HG03108 (cell line): Measurements from ENCODE around the gene BEX4.
A peak's percentile ranks its signal among the peaks of the same experiment; 100 is the strongest.
"Not testable (repeated sequence)": the region's sequence is repeated elsewhere in the genome, so short reads cannot be mapped to it uniquely, and the experiment has no call there.

Source experiments
- ATAC-seq: cut with Tn5 transposase; IDR thresholded peaks from one replicate; pipeline ENCODE4 v1.9.1; 2021; ENCODE audit warnings: moderate library complexity; ENCODE audit not compliant: unreplicated experiment

BEX4 gene

GRCh38 chrX:103235608-103236007, 20.7 kb downstream of the BEX4 start:
- ATAC-seq, result not testable (repeated sequence)

GRCh38 chrX:103236296-103236695, 21.4 kb downstream of the BEX4 start:
- no peak for ATAC-seq

DNA sequence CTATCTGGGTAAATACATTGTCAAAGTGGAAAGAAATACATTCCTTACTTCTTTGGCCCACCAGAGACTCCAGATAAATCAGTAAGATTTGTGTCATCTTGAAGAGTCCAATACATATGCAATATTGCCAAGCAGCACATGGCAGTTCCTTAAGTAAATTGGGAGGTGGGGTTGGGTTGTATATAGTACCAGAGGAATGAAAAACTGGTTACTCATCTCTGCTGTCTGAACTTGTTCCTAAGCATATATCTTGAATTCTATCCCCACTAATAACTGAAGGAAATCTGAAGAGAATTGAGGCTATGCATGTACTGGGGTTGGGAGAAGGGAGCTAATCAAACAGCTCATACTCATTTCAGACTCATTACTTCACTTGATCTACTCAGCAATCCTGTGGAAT, 25.2 kb downstream of the BEX4 start:
- no peak for ATAC-seq

DNA sequence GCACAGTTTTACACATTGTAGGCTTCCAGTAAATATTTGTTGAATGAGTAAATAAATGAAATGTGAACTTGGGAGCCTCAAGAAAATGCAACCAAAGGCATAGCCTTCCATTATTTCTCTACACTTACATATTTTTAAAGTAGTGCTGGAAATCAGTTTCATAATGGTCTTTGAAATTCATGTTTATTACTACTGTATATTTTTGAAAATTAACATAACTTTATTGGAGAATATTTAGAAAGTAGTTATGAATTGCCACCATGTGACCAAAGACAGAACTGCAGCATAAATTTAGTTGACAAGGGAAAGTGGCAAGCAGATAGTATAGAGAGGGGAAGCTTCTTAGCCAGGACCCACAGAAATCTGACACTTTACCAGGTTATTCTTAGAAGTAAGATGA, 33.6 kb downstream of the BEX4 start:
- no peak for ATAC-seq

DNA sequence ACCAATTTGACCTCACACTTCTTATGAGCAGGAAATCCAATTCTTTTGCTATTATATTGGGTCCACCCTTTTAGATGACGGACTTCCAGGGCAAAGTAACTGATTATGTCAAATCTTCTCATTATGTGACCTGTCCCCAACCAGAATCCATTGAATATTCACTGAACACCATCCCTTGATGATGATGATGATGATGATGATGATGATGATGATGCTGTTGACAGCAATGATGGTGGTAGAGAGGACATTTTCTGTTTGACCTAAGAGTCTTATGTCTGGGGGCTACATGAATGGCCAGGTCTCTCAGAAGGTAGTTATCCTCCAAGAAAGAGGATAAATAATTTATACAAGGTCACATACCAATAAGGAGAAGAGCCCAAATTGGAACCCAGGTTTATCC, 34.9 kb downstream of the BEX4 start:
- no peak for ATAC-seq

DNA sequence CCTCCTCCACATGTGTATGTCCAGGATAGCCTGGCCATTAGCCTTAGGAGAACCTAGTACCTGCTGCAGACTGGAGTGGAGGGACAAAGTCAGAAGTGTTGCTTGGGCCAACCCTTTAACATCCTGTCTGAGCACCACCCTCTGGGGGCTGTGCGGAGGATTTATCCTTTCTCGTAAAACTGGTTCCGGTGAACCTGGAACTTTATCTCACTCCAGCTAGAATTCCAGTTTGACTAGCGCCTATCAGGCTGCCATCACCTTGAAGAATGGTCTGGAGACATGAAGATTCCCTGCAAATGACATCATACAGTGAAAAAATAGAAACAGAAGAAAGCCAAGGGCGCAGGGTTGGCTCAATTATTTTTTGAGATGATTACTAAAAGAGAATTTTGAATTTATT, 36.1 kb downstream of the BEX4 start:
- no peak for ATAC-seq

- ATAC-seq, result no peak
Observed at GRCh38 chrX:103253608-103254007, 38.7 kb downstream of the BEX4 start.

DNA sequence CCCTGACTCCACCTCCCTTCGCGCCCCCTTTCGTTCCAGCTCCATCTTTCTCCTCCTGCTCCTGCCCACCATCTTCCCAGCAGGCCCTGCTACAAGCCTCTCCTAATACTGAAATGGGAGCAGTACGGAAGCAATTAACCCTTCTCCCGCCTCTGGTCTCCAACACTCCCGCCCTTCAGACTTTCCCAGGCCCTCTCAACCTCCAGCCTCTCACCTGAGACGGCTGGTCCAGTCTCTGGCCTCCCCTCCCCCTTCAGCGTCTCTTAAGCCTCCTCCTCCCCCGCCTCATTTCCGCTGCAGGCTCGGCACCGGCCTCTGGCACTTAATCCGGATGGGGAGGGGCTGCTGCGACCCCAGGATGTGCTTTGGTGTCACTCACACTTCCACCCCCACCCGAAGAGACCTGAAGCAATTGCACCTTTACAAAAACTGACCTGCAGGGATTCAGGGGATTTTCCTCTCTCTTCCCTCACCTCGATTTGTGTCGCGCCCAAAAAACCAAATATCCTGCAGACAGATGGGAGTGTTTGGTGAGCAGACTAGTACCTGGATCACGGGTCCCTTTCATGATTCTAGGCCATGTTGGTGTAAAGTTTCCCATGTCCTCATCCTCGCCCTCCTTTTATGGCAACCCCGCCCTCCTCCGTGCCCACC, 39.4 kb downstream of the BEX4 start:
- ATAC-seq, result peak; percentile 75

GRCh38 chrX:103254921-103255493, 40.1 kb downstream of the BEX4 start, which contains the start of gene TCEAL8:
TCEAL8 (minus strand) TSS chrX:103255155; CDS start chrX:103253979, 1,176 bp downstream.
- peak; percentile 84 for ATAC-seq

DNA sequence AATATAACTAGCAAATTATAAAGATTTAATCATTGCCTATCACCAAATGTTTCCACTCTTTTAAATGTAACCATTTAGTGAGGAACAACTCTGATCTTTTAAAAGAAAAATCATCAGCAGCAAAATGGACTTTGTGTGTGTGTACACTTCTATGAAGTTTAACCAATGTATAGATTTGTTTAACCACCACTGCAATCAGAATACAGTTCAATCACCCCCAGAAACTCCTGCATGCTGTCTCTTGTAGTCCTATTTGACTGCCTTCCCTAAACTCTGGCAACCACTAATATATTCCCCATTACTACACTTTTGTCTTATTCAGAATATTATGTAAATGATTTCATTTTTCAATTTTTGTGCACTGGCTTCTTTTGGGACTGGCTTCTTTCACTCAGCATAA, 41.7 kb downstream of the BEX4 start:
- ATAC-seq, result no peak

GRCh38 chrX:103258275-103258674, 43.4 kb downstream of the BEX4 start:
- ATAC-seq, result no peak
